HCT116 (cell line): ENCODE results near the gene TGM1. TPM values are rescaled to one million over a fixed set of nuclear protein-coding genes. Genes with fewer than 3 reads are reported as not detected.

Experiments used
- ATAC-seq: fragments of 200-7000 bp; cut with Tn5 transposase; 2 replicates; pipeline ENCODE4 v1.9.1; 2020; ENCODE audit warnings: mild to moderate bottlenecking, moderate library complexity
- BruUV-seq: library from RNA; stranded (reverse); fragments of 400-500 nt; replicated peaks from 2 replicates; lab custom pipeline; 2021; lab: Mats Ljungman, UMichigan
- CTCF ChIA-PET: fragments of 300-600 bp; sonication (Branson Sonifier 250); formaldehyde crosslinking; loops from one replicate; lab custom pipeline; 2021; ENCODE audit warnings: antibody characterized with exemption; lab: Charles Lee
- POLR2A ChIA-PET: fragments of 300-600, 350-600 bp; sonication (Branson Sonifier 250); formaldehyde crosslinking; loops from one replicate; lab custom pipeline; 2021; ENCODE audit warnings: antibody characterized with exemption; lab: Charles Lee
- RAD21 ChIA-PET, 2 experiments: fragments of 300-600 bp; sonication (Branson Sonifier 250); formaldehyde crosslinking; loops; one replicate each; lab custom pipeline; 2023; ENCODE audit warnings: low total read pairs in 2 of 2; ENCODE audit not compliant: uncharacterized antibody in 2 of 2, unreplicated experiment in 2 of 2, low non-redundant PET in 1 of 2; lab: Charles Lee
- DNase-seq: peaks from one replicate; pipeline ENCODE4 v3.0.0-alpha.2; 2010; ENCODE audit warnings: low read depth, low spot score
- H2AFZ ChIP-seq: fragments of 200-600 bp; shearing (Covaris generic), sonication (generic); 2 replicates; pipeline ENCODE4 v1.6.1; 2017; ENCODE audit warnings: low read depth, mixed run types, mixed read lengths, antibody characterized with exemption, low read length; ENCODE audit not compliant: poor library complexity, severe bottlenecking
- H3K27ac ChIP-seq: 2 replicates; pipeline ENCODE4 v1.5.1; 2012; ENCODE audit warnings: low read depth, low read length
- H3K27me3 ChIP-seq: fragments of 200-600 bp; sonication (generic); 2 replicates; pipeline ENCODE4 v1.6.1; 2016; ENCODE audit warnings: mixed run types, low read length, mixed read lengths; ENCODE audit not compliant: insufficient read depth
- H3K36me3 ChIP-seq, 2 experiments: fragments of 200-500 bp in 1 of 2; fragments of 200-600 bp in 1 of 2; sonication (Bioruptor generic) in 1 of 2; sonication (generic) in 1 of 2; 2 replicates each; pipeline versions ENCODE4 v1.5.1 to v1.6.1; 2014 to 2016; ENCODE audit warnings: low read length in 2 of 2, inconsistent platforms in 1 of 2, mixed read lengths in 1 of 2, mixed run types in 1 of 2; ENCODE audit not compliant: insufficient read depth in 2 of 2, control insufficient read depth in 1 of 2
- H3K4me1 ChIP-seq, 2 experiments: fragments of 200-600 bp in 1 of 2; sonication (generic) in 1 of 2; 2 replicates each; pipeline versions ENCODE4 v1.5.1 to v1.6.1; 2012 to 2017; ENCODE audit warnings: low read length in 2 of 2, inconsistent platforms in 1 of 2, mild to moderate bottlenecking in 1 of 2, mixed read lengths in 1 of 2, mixed run types in 1 of 2, moderate library complexity in 1 of 2; ENCODE audit not compliant: insufficient read depth in 2 of 2, control insufficient read depth in 1 of 2
- H3K4me2 ChIP-seq: fragments of 200-600 bp; sonication (generic); 2 replicates; pipeline ENCODE4 v1.6.1; 2017; ENCODE audit warnings: mixed run types, low read length, mixed read lengths
- H3K4me3 ChIP-seq, 2 experiments: fragments of 200-600 bp in 1 of 2; sonication (generic) in 1 of 2; replicated peaks in 1 of 2; 2 replicates each; pipeline ENCODE4 v1.5.1; 2011 to 2016; ENCODE audit warnings: low read length in 2 of 2, control low read depth in 1 of 2, low read depth in 1 of 2, mild to moderate bottlenecking in 1 of 2, mixed read lengths in 1 of 2, mixed run types in 1 of 2
- H3K79me2 ChIP-seq: fragments of 200-600 bp; sonication (generic); 2 replicates; pipeline ENCODE4 v1.6.1; 2017; ENCODE audit warnings: mild to moderate bottlenecking, mixed run types, low read length, moderate library complexity, mixed read lengths; ENCODE audit not compliant: insufficient read depth
- H3K9ac ChIP-seq: fragments of 200-600 bp; sonication (generic); 2 replicates; pipeline ENCODE4 v1.6.1; 2016; ENCODE audit warnings: low read length, mixed read lengths
- H3K9me2 ChIP-seq: fragments of 200-600 bp; sonication (generic), shearing (Covaris generic); 2 replicates; pipeline ENCODE4 v1.6.1; 2017; ENCODE audit warnings: mixed run types, mild to moderate bottlenecking, moderate library complexity; ENCODE audit not compliant: insufficient read depth
- H3K9me3 ChIP-seq, 2 experiments: fragments of 200-500 bp in 1 of 2; fragments of 200-600 bp in 1 of 2; sonication (Bioruptor generic) in 1 of 2; sonication (generic) in 1 of 2; 2 replicates each; pipeline ENCODE4 v1.6.1; 2014 to 2017; ENCODE audit warnings: low read length in 2 of 2, mixed read lengths in 2 of 2, inconsistent platforms in 1 of 2, low read depth in 1 of 2, mild to moderate bottlenecking in 1 of 2, mixed run types in 1 of 2, moderate library complexity in 1 of 2; ENCODE audit not compliant: control insufficient read depth in 1 of 2, insufficient read depth in 1 of 2
- H4K20me1 ChIP-seq: fragments of 200-600 bp; sonication (generic), shearing (Covaris generic); 2 replicates; pipeline ENCODE4 v1.6.1; 2017; ENCODE audit warnings: mixed run types, mild to moderate bottlenecking, moderate library complexity; ENCODE audit not compliant: insufficient read depth
- ELF1 ChIP-seq: IDR thresholded peaks from 2 replicates; pipeline ENCODE4 v1.6.1; 2012; ENCODE audit warnings: low read depth, borderline replicate concordance
- EZH2 ChIP-seq: fragments of 200-600 bp; sonication (generic); IDR thresholded peaks from 2 replicates; pipeline ENCODE4 v1.6.1; 2017; ENCODE audit warnings: antibody characterized with exemption, mixed run types
- FOSL1 ChIP-seq: IDR thresholded peaks from 2 replicates; pipeline ENCODE4 v1.6.1; 2012; ENCODE audit warnings: low read depth
- POLR2A ChIP-seq: IDR thresholded peaks from 2 replicates; pipeline ENCODE4 v1.7.0; 2011; ENCODE audit warnings: borderline replicate concordance; ENCODE audit not compliant: insufficient read depth, insufficient read length; ENCODE audit errors: extremely low read depth
- RAD21 ChIP-seq: IDR thresholded peaks from 2 replicates; pipeline ENCODE4 v1.6.1; 2012; ENCODE audit warnings: low read depth, mild to moderate bottlenecking
- SIN3A ChIP-seq: IDR thresholded peaks from 2 replicates; pipeline ENCODE4 v1.6.1; 2012; ENCODE audit warnings: low read depth
- TCF7L2 ChIP-seq: IDR thresholded peaks from 2 replicates; pipeline ENCODE4 v1.7.0; 2011; ENCODE audit warnings: borderline replicate concordance, inconsistent platforms; ENCODE audit not compliant: insufficient read depth, insufficient read length; ENCODE audit errors: extremely low read depth
- YY1 ChIP-seq: IDR thresholded peaks from 2 replicates; pipeline ENCODE4 v1.6.1; 2011; ENCODE audit warnings: low read length, low read depth, moderate library complexity, mild to moderate bottlenecking; ENCODE audit not compliant: insufficient replicate concordance; ENCODE audit errors: extremely low read depth
- ZFX ChIP-seq: fragments of 450-650 bp; IDR thresholded peaks from 2 replicates; pipeline ENCODE4 v1.6.1; 2017
- intact Hi-C: fragments of 100-400 bp; cut with micrococcal nuclease; formaldehyde crosslinking; loops from 2 replicates; pipeline ENCODE4 v1.10.0; 2022
- total RNA-seq: library from RNA; stranded (reverse); gene quantifications from one replicate; pipeline ENCODE4 v1.2.1, GENCODE V29; 2021; ENCODE audit not compliant: unreplicated experiment
- TF ChIP-seq, protein P1 (sequence below): IDR thresholded peaks from 2 replicates; pipeline ENCODE4 v1.6.1; 2012; ENCODE audit warnings: low read depth
- TF ChIP-seq, protein P2 (sequence below): IDR thresholded peaks from 2 replicates; pipeline ENCODE4 v1.6.1; 2011; ENCODE audit warnings: mild to moderate bottlenecking, low read length, moderate library complexity; ENCODE audit not compliant: insufficient replicate concordance; ENCODE audit errors: extremely low read depth
- TF ChIP-seq, protein P3 (sequence below): IDR thresholded peaks from 2 replicates; pipeline ENCODE4 v1.6.1; 2012

TGM1 gene
- total RNA-seq, 1 experiment from 2014 or later = 5.6 TPM

DNA sequence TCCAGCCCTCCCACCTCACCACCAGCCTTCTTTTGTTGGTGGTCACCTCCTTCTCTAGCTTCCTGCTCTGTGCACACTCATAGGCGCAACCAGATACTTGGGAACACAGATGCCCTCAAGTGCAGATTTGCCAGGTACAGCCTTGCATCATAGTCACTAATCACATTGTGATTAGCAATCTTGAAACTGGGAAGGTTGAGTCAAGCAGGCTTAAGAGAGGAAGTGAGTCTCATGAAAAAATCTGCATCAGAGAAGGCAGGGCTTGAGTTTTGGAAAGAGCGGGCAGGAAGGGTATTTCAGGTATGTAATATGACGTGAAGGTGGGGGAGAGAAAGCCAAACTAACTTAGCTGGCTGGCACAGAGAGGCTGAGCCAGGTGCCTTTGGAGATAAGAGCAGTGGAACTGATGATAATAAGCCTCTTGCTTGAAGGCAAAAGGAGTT lies 11.1 kb upstream of the TGM1 start:
- no peaks in the 10 kb centered on the region for H3K36me3 ChIP-seq
- H3K27ac ChIP-seq = no peak overlapping the region
- CTCF ChIA-PET = interaction anchor here (1.0 to 1.5 kb wide), 2 partner anchors 9 to 31 kb away, joined by 4 to 5 read pairs; no protein-coding TSS in a partner anchor
- peaks cover 9 to 22% of the 10 kb centered on the region in 2 experiments; a peak in 3 of 4 replicates for H3K4me1 ChIP-seq
- H3K9me3 ChIP-seq = no peaks in the 10 kb centered on the region
- no peaks in the 10 kb centered on the region for H4K20me1 ChIP-seq
- no peaks in the 10 kb centered on the region for H3K27me3 ChIP-seq
- ATAC-seq = no peak
- peaks cover 4% of the 10 kb centered on the region; the same call in 1 of the 2 replicates for H3K79me2 ChIP-seq
- no peak overlapping the region for H3K9ac ChIP-seq
- TF ChIP-seq, protein P1, sequence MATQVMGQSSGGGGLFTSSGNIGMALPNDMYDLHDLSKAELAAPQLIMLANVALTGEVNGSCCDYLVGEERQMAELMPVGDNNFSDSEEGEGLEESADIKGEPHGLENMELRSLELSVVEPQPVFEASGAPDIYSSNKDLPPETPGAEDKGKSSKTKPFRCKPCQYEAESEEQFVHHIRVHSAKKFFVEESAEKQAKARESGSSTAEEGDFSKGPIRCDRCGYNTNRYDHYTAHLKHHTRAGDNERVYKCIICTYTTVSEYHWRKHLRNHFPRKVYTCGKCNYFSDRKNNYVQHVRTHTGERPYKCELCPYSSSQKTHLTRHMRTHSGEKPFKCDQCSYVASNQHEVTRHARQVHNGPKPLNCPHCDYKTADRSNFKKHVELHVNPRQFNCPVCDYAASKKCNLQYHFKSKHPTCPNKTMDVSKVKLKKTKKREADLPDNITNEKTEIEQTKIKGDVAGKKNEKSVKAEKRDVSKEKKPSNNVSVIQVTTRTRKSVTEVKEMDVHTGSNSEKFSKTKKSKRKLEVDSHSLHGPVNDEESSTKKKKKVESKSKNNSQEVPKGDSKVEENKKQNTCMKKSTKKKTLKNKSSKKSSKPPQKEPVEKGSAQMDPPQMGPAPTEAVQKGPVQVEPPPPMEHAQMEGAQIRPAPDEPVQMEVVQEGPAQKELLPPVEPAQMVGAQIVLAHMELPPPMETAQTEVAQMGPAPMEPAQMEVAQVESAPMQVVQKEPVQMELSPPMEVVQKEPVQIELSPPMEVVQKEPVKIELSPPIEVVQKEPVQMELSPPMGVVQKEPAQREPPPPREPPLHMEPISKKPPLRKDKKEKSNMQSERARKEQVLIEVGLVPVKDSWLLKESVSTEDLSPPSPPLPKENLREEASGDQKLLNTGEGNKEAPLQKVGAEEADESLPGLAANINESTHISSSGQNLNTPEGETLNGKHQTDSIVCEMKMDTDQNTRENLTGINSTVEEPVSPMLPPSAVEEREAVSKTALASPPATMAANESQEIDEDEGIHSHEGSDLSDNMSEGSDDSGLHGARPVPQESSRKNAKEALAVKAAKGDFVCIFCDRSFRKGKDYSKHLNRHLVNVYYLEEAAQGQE = no peak
- no peak for TF ChIP-seq YY1
- TF ChIP-seq ELF1 = no peak
- no peak for TF ChIP-seq POLR2A
- TF ChIP-seq, protein P2, sequence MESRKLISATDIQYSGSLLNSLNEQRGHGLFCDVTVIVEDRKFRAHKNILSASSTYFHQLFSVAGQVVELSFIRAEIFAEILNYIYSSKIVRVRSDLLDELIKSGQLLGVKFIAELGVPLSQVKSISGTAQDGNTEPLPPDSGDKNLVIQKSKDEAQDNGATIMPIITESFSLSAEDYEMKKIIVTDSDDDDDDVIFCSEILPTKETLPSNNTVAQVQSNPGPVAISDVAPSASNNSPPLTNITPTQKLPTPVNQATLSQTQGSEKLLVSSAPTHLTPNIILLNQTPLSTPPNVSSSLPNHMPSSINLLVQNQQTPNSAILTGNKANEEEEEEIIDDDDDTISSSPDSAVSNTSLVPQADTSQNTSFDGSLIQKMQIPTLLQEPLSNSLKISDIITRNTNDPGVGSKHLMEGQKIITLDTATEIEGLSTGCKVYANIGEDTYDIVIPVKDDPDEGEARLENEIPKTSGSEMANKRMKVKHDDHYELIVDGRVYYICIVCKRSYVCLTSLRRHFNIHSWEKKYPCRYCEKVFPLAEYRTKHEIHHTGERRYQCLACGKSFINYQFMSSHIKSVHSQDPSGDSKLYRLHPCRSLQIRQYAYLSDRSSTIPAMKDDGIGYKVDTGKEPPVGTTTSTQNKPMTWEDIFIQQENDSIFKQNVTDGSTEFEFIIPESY = no peak
- no peak for TF ChIP-seq ZFX
- TF ChIP-seq RAD21 = no peak
- no peak for TF ChIP-seq EZH2
- no peak for TF ChIP-seq FOSL1
- no peak for TF ChIP-seq TCF7L2
- TF ChIP-seq SIN3A = no peak
- TF ChIP-seq, protein P3, sequence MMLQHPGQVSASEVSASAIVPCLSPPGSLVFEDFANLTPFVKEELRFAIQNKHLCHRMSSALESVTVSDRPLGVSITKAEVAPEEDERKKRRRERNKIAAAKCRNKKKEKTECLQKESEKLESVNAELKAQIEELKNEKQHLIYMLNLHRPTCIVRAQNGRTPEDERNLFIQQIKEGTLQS = no peak
- TF ChIP-seq, all 23 proteins: peak for 0
- Histone ChIP-seq H2AFZ (no peak overlapping the region), H3K4me2 (no peak overlapping the region), H3K9me2 (no peaks in the 10 kb centered on the region), H3K4me3 (no peak overlapping the region)
- intact Hi-C loops = no loop called here
- no TSS peak for BruUV-seq
- POLR2A ChIA-PET = interaction anchor here (1.2 kb wide), 1 partner anchor 32 kb away, joined by 3 read pairs; no protein-coding TSS in a partner anchor
- no peak for DNase-seq
- RAD21 ChIA-PET = no interaction called here
